Memory B cell (primary cell): Measurements from ENCODE around the gene SNX14.
A peak's percentile ranks its signal among the peaks of the same experiment; 100 is the strongest.
"Not testable (repeated sequence)": the region's sequence is repeated elsewhere in the genome, so short reads cannot be mapped to it uniquely, and the experiment has no call there.

Experiments
- ATAC-seq: fragments of 150-1000 bp; cut with Tn5 transposase; 2 replicates; pipeline ENCODE4 v1.10.0; 2021; ENCODE audit warnings: low read depth, mild to moderate bottlenecking, moderate library complexity
- DNase-seq, 2 donors: peaks; one replicate each; pipeline ENCODE4 v3.0.0; 2022; ENCODE audit warnings: low spot score in 2 of 2
- H3K27ac Mint-ChIP-seq: one replicate; pipeline ENCODE4 v1.8.0; 2022; ENCODE audit warnings: mild to moderate bottlenecking, moderate library complexity, mixed read lengths
- H3K27me3 Mint-ChIP-seq: one replicate; pipeline ENCODE4 v1.8.0; 2022; ENCODE audit warnings: mixed read lengths
- H3K36me3 Mint-ChIP-seq: one replicate; pipeline ENCODE4 v1.8.0; 2022; ENCODE audit warnings: mild to moderate bottlenecking, mixed read lengths
- H3K4me1 Mint-ChIP-seq: one replicate; pipeline ENCODE4 v1.8.0; 2022; ENCODE audit warnings: mixed read lengths
- H3K4me3 Mint-ChIP-seq: one replicate; pipeline ENCODE4 v1.8.0; 2022; ENCODE audit warnings: mild to moderate bottlenecking, moderate library complexity, mixed read lengths
- H3K9me3 Mint-ChIP-seq: one replicate; pipeline ENCODE4 v1.8.0; 2022; ENCODE audit warnings: mixed read lengths

The SNX14 gene

DNA sequence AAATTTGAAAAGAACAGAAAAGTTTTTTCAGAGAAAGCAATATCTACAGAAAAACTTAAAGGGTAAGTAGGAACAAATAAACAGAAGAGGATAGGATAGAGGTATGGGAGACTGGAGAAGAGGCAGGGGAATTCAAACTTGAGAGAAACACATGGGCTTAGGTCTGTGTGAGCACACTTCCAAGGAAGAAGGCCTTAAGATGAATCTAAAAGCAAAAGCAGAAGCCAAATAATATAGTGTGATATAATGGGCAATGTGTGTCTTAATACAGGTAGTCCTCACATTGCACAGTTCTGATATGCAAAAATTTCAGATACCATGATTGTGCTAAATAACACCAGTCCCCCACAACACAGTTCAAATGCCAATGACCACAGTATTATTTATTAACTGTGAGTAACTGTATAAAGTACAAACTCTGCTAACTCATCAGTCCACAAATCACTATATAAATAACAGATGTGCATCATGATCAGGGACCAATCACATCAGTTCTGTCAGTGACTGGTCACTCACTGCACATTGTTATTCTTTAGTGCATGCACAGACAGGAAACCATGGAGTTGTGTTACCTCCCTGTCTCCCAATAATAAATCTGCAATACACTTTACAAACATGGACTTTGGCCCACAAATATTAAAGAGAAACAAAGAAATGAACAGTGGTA is 18.6 kb downstream of the SNX14 start:
- ATAC-seq: no peak
- no peaks in the 10 kb centered on the region for H3K9me3 Mint-ChIP-seq
- no peaks in the 10 kb centered on the region for H3K27me3 Mint-ChIP-seq
- no peaks in the 10 kb centered on the region for H3K36me3 Mint-ChIP-seq
- no peak overlapping the region for H3K27ac Mint-ChIP-seq
- no peak overlapping the region for H3K4me3 Mint-ChIP-seq
- no peak for DNase-seq
- H3K4me1 Mint-ChIP-seq: peaks cover 14% of the 10 kb centered on the region

DNA sequence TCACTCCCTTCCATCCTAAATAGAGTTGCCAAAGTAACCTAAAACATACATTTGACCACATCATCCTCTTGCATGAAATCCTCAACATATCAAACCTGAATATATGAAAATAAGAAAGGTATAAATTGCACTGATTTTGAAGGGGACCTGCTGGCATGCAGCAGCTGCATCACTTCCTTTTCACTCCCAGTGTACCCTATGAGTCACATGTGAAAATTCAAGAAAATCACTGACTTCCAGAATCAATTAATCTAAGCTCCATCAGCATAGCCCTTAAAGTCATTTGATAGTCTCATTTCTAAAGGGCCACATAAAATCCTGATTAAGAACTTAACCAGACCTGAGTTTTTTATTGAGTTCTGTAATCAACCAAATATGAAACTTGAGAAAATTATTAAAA is 24.3 kb downstream of the SNX14 start:
- Mint-ChIP-seq H3K9me3 (no peaks in the 10 kb centered on the region), H3K27ac (no peak overlapping the region), H3K4me3 (no peak overlapping the region), H3K27me3 (no peaks in the 10 kb centered on the region), H3K4me1 (peaks cover 3% of the 10 kb centered on the region), H3K36me3 (peaks cover 13% of the 10 kb centered on the region)
- ATAC-seq: no peak
- no peak for DNase-seq

DNA sequence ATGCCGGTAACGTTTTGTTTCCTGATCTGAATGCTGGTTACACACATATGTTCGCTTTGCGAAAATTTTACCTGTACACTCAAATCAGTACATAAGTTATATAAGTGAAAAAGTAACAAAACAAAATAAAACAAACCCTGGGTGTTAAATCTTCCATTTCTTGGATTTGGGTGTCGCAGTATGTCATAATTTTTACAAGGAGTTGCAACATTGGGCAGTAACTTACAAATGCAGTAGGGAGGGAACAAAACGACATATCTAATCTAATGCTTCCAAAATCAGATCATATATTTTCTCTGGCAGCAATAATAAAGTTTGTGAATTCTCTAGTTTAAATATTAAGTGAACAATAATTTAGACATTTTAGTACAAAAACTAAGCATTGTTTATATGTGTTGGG is 25.2 kb downstream of the SNX14 start:
- H3K4me1 Mint-ChIP-seq: peaks cover 3% of the 10 kb centered on the region
- H3K27ac Mint-ChIP-seq: no peak overlapping the region
- DNase-seq: no peak
- no peaks in the 10 kb centered on the region for H3K27me3 Mint-ChIP-seq
- no peak for ATAC-seq
- no peak overlapping the region for H3K4me3 Mint-ChIP-seq
- H3K36me3 Mint-ChIP-seq: peaks cover 18% of the 10 kb centered on the region
- no peaks in the 10 kb centered on the region for H3K9me3 Mint-ChIP-seq

DNA sequence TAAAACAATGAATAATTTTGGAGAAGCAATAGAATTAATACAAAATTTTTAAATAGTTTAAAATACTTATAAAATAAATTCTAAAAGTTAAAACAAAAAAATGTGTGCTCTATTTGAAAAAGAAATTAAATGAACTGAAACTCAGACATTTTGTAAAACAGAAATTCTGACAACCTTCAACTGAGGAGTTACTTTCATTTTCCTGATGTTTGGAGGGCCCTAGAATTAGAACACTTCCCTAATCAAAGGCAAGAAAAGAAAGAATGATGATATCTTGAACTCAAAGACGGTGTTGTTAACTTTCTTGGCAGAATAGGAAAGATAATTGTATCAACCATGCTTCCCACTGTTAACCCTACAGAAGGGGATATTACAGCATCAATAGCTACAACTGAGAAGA is 27.9 kb downstream of the SNX14 start:
- ATAC-seq: no peak
- Mint-ChIP-seq H3K27me3 (no peaks in the 10 kb centered on the region), H3K4me3 (no peak overlapping the region), H3K27ac (no peak overlapping the region), H3K9me3 (no peaks in the 10 kb centered on the region), H3K4me1 (peaks cover 3% of the 10 kb centered on the region), H3K36me3 (peaks cover 24% of the 10 kb centered on the region)
- no peak for DNase-seq

DNA sequence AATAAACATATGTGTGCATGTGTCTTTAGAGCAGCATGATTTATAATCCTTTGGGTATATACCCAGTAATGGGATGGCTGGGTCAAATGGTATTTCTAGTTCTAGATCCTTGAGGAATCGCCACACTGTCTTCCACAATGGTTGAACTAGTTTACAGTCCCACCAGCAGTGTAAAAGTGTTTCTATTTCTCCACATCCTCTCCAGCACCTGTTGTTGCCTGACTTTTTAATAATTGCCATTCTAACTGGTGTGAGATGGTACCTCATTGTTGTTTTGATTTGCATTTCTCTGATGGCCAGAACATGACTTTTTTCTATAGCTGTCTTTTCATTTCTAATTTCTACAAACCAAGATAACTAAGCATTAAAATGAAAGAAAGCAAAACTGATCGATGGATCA is 29.4 kb downstream of the SNX14 start:
- ATAC-seq: not testable (repeated sequence)

DNA sequence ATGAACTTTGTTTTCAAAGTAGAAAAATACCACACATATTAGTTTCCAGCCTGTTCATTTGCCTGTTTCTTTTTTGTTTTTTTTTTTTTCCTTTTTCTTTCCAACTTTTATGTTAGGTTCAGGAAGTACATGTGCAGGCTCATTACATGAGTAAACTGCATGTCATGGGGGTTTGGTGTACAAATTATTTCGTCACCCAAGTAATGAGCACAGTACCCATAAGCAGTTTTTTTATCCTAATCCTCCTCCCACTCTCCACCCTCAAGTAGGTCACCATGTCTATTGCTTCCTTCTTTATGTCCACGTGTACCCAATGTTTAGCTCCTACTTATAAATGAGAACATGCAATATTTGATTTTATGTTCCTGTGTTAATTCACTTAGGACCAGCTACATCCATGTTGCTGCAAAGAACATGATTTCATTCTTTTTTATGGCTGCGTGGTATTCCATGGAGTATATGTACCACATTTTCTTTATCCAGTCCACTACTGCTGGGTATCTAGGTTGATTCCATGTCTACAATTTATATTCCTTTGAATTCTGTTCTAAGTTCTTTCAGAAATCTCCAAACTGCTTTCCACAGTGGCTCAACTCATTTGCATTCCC is 31.8 kb downstream of the SNX14 start:
- H3K4me3 Mint-ChIP-seq: no peak overlapping the region
- no peaks in the 10 kb centered on the region for H3K9me3 Mint-ChIP-seq
- H3K27me3 Mint-ChIP-seq: no peaks in the 10 kb centered on the region
- H3K4me1 Mint-ChIP-seq: no peaks in the 10 kb centered on the region
- peaks cover 26% of the 10 kb centered on the region for H3K36me3 Mint-ChIP-seq
- H3K27ac Mint-ChIP-seq: peak overlapping the region; percentile 12
- DNase-seq: no peak
- no peak for ATAC-seq

More for the DNA sequence above, 29.4 kb downstream of the SNX14 start:
- H3K27ac Mint-ChIP-seq, H3K4me3 Mint-ChIP-seq, H3K9me3 Mint-ChIP-seq, H3K4me1 Mint-ChIP-seq, H3K27me3 Mint-ChIP-seq, DNase-seq: not testable (repeated sequence)
- peaks cover 24% of the 10 kb centered on the region for H3K36me3 Mint-ChIP-seq

DNA sequence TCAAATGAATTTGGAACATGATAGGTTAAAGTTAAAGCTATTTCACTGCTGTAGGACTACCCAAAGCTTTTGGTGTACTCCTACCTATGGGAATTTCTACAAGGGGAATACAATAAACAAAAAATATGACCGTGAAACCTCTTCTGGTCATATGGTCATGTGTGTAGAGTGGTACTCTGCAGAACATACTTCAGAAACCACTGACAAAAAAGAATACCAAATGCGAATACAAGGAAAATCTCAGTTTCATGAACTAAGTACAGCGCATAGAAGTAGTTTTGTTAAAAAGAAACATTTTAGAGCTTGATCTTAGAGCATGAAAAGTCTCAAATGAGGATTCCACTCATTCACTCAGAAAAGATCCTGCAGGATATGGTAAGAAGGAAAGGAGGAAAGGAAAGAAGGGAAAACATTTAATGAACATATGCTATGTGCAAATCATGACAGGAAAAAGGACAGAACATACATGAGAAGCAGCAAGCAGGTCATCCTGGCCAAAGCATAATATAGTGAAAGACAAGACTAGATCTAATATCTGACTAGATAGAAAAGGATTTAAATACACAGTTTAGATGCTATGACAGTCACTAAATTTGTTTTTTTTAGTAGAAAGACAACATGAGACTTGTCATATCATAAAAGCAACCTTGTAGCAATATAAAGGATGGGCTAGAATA is 36.5 kb downstream of the SNX14 start:
- no peak overlapping the region for H3K4me3 Mint-ChIP-seq
- DNase-seq (no peak), ATAC-seq (no peak)
- no peaks in the 10 kb centered on the region for H3K27me3 Mint-ChIP-seq
- no peak overlapping the region for H3K27ac Mint-ChIP-seq
- no peaks in the 10 kb centered on the region for H3K9me3 Mint-ChIP-seq
- H3K4me1 Mint-ChIP-seq: no peaks in the 10 kb centered on the region
- peaks cover 27% of the 10 kb centered on the region for H3K36me3 Mint-ChIP-seq

DNA sequence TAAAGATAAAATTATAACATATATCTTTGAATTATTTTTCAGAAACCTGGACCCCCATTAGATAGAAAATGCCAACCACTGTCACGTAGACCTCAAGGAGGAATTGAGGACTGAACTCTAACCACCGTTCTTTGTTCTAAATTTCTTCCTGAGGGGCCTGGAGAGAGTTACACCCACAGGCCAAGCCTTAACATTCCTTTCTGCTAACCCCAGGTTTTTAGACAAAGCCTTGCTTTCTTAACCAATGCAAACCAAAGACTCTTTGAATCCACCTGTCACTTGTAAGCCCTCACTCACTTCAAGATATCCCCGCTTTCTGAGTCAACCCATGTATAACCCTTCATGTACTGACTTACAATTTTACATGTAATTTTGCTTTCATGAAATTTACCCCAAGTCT is 41.0 kb downstream of the SNX14 start:
- Mint-ChIP-seq H3K4me3 (no peak overlapping the region), H3K27ac (no peak overlapping the region), H3K9me3 (peaks cover 3% of the 10 kb centered on the region), H3K4me1 (no peaks in the 10 kb centered on the region), H3K36me3 (peaks cover 32% of the 10 kb centered on the region), H3K27me3 (no peaks in the 10 kb centered on the region)
- ATAC-seq (no peak), DNase-seq (no peak)

DNA sequence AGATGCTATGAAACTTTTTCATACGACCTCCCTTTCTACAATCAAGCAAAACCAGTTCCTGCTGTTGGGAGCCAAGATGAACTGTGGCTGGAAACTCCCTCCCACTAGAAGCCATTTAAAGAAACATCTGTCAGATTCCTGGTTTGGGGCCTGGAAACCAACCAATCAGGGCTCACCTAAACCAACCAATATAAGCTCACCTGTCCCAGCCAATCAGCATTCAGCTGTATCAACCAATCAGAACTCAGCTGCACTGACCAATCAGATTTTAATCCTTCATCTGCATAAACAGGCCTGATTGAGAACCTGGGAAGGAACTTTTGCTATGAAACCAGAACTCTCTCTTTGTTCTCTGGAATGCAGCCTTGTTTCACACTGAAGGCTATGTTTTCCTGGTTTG is 42.4 kb downstream of the SNX14 start:
- no peak for ATAC-seq
- no peaks in the 10 kb centered on the region for H3K4me1 Mint-ChIP-seq
- H3K9me3 Mint-ChIP-seq: peaks cover 3% of the 10 kb centered on the region
- H3K27me3 Mint-ChIP-seq: no peaks in the 10 kb centered on the region
- DNase-seq: no peak
- peaks cover 27% of the 10 kb centered on the region for H3K36me3 Mint-ChIP-seq
- H3K27ac Mint-ChIP-seq: no peak overlapping the region
- no peak overlapping the region for H3K4me3 Mint-ChIP-seq

DNA sequence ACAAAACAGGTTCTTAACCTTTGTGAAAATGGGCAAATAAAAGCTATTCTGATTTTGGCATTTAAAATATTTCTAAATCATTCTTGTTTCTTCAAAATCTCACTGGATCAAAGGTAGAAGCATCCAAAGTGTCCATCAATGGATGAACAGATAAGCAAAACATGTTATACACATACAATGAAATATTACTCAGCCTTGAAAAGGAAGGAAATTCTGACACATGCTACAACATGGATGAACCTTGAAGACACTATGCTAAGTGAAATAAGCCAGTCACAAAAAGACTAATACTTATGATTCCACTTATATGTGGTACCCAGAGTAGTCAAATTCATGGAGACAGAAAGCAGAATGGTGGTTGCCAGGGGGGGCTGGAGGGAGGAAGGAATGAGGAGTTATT is 45.9 kb downstream of the SNX14 start:
- Mint-ChIP-seq H3K4me1 (no peaks in the 10 kb centered on the region), H3K36me3 (peaks cover 21% of the 10 kb centered on the region), H3K4me3 (no peak overlapping the region), H3K9me3 (peaks cover 3% of the 10 kb centered on the region), H3K27ac (no peak overlapping the region), H3K27me3 (no peaks in the 10 kb centered on the region)
- ATAC-seq (no peak), DNase-seq (no peak)

DNA sequence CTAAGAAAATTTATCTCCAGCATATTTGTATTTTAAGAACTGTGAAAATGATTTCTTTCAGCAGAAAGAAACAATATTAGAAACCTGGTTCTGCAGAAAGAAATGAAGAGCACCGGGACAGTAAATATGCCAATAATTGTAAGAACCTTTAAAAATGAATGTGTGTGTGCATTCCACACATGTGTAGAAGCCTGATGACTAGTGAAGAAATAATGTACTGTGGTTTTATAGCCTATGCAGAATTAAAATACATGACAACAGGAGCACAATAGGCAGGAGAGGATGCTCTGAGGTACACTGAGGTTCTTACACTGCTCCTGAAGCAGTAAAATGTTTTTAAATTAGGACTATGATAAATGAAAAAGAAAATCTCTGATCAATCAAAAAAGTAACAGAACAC is 48.9 kb downstream of the SNX14 start:
- peaks cover 15% of the 10 kb centered on the region for H3K36me3 Mint-ChIP-seq
- no peak overlapping the region for H3K4me3 Mint-ChIP-seq
- no peaks in the 10 kb centered on the region for H3K4me1 Mint-ChIP-seq
- DNase-seq: no peak
- peaks cover 3% of the 10 kb centered on the region for H3K9me3 Mint-ChIP-seq
- no peak for ATAC-seq
- H3K27me3 Mint-ChIP-seq: no peaks in the 10 kb centered on the region
- H3K27ac Mint-ChIP-seq: no peak overlapping the region

DNA sequence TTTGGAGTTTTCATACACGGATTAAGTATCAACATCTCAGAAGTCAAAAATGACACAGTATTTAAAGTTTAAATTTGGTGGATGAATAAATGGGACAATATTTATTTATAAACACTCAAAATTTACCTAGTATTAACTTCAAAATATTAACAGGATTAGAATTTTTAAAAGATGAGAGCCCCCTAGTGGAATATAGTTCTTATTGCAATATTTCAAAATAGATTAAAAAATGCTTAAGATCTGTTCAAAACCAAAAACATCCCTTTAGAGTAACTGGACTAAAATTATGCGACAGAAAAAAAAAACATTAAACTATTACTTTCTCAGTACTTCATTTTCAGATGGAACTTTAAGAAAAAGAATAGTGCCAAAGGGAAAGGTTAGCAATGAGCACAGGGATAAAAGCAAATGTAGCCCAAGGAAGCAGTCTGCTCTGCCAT is 56.6 kb downstream of the SNX14 start:
- DNase-seq (peak in 1 of 2 donors; percentile 1), ATAC-seq (no peak)
- Mint-ChIP-seq H3K27me3 (no peaks in the 10 kb centered on the region), H3K9me3 (no peaks in the 10 kb centered on the region), H3K27ac (no peak overlapping the region), H3K4me1 (no peaks in the 10 kb centered on the region), H3K4me3 (no peak overlapping the region), H3K36me3 (peaks cover 8% of the 10 kb centered on the region)

DNA sequence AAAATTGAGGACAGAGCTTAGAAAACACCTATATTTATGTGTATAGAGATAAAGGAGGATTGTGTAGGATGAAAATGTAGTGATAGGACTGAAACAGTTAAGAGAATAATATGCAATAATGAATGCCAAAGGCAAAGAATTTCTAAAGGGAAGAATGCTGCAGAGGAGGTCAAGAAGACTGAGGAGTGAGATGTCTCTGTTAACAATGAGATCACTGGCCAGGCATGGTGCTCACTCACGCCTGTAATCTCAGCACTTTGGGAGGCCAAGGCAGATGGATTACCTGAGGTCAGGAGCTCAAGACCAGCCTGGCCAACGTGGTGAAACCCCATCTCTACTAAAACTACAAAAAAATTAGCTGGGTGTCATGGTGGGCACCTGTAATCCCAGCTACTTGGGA is 69.4 kb downstream of the SNX14 start:
- H3K9me3 Mint-ChIP-seq, H3K4me3 Mint-ChIP-seq, DNase-seq, ATAC-seq, H3K27ac Mint-ChIP-seq, H3K4me1 Mint-ChIP-seq, H3K27me3 Mint-ChIP-seq: not testable (repeated sequence)
- H3K36me3 Mint-ChIP-seq: peaks cover 41% of the 10 kb centered on the region

DNA sequence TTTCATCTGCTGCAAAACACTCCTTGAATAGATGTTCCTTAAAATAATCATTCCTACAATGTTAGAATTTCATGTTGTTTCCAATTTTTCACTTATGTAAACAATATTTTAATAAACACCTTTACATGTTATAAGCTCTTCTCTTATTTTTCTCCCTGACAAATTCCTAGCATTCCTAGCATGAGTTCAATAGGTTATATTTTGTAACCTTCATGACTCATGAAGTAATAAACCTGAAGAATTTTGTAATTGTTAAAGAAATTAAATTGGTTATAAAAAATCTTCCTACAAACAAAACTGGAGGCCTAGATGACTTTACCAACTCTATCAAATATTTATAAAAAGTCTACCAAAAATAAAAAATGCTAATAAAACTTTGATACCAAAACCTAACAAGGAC is 77.5 kb downstream of the SNX14 start:
- Mint-ChIP-seq H3K27ac (no peak overlapping the region), H3K4me3 (no peak overlapping the region), H3K36me3 (peaks cover 30% of the 10 kb centered on the region), H3K9me3 (no peaks in the 10 kb centered on the region), H3K4me1 (no peaks in the 10 kb centered on the region), H3K27me3 (no peaks in the 10 kb centered on the region)
- DNase-seq (no peak), ATAC-seq (no peak)
